ENCODE data around the gene CROCC. TPM values are rescaled to one million over a fixed set of nuclear protein-coding genes. Genes with fewer than 3 reads are reported as not detected.

CROCC gene
- total and polyA plus RNA-seq, 2 experiments from 2014 or later = 15.1 to 106 TPM

DNA sequence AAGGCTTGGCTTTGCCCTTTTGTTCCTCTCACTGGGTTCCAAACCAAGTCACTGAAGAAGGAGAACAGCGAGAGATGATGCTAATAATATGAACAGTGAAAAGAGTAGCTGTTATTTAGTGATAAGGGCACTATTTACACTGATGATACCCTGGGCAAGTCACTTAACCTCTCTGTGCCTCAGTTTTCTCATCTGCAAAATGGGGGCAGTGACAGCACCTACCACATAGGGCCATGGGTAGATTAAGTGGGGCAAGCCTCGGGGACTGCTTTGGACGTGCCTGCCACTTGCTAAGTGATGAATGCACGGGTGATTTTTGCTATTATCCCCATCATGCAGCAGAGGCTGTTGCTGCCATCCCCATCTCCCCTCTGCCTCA, 80.8 kb downstream of the CROCC start (continued):
- TF ChIP-seq, protein P1, sequence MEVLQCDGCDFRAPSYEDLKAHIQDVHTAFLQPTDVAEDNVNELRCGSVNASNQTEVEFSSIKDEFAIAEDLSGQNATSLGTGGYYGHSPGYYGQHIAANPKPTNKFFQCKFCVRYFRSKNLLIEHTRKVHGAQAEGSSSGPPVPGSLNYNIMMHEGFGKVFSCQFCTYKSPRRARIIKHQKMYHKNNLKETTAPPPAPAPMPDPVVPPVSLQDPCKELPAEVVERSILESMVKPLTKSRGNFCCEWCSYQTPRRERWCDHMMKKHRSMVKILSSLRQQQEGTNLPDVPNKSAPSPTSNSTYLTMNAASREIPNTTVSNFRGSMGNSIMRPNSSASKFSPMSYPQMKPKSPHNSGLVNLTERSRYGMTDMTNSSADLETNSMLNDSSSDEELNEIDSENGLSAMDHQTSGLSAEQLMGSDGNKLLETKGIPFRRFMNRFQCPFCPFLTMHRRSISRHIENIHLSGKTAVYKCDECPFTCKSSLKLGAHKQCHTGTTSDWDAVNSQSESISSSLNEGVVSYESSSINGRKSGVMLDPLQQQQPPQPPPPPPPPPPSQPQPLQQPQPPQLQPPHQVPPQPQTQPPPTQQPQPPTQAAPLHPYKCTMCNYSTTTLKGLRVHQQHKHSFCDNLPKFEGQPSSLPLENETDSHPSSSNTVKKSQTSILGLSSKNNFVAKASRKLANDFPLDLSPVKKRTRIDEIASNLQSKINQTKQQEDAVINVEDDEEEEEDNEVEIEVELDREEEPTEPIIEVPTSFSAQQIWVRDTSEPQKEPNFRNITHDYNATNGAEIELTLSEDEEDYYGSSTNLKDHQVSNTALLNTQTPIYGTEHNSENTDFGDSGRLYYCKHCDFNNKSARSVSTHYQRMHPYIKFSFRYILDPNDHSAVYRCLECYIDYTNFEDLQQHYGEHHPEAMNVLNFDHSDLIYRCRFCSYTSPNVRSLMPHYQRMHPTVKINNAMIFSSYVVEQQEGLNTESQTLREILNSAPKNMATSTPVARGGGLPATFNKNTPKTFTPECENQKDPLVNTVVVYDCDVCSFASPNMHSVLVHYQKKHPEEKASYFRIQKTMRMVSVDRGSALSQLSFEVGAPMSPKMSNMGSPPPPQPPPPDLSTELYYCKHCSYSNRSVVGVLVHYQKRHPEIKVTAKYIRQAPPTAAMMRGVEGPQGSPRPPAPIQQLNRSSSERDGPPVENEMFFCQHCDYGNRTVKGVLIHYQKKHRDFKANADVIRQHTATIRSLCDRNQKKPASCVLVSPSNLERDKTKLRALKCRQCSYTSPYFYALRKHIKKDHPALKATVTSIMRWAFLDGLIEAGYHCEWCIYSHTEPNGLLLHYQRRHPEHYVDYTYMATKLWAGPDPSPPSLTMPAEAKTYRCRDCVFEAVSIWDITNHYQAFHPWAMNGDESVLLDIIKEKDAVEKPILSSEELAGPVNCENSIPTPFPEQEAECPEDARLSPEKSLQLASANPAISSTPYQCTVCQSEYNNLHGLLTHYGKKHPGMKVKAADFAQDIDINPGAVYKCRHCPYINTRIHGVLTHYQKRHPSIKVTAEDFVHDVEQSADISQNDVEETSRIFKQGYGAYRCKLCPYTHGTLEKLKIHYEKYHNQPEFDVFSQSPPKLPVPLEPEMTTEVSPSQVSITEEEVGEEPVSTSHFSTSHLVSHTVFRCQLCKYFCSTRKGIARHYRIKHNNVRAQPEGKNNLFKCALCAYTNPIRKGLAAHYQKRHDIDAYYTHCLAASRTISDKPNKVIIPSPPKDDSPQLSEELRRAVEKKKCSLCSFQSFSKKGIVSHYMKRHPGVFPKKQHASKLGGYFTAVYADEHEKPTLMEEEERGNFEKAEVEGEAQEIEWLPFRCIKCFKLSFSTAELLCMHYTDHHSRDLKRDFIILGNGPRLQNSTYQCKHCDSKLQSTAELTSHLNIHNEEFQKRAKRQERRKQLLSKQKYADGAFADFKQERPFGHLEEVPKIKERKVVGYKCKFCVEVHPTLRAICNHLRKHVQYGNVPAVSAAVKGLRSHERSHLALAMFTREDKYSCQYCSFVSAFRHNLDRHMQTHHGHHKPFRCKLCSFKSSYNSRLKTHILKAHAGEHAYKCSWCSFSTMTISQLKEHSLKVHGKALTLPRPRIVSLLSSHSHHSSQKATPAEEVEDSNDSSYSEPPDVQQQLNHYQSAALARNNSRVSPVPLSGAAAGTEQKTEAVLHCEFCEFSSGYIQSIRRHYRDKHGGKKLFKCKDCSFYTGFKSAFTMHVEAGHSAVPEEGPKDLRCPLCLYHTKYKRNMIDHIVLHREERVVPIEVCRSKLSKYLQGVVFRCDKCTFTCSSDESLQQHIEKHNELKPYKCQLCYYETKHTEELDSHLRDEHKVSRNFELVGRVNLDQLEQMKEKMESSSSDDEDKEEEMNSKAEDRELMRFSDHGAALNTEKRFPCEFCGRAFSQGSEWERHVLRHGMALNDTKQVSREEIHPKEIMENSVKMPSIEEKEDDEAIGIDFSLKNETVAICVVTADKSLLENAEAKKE (CRISPR knock-in tag; IDR thresholded peaks at IDR 0.05) = no peak
- TF ChIP-seq CREB1 (CRISPR knock-in tag; IDR thresholded peaks at IDR 0.05; ENCODE audit: low read depth) (no peak), NANOG (IDR thresholded peaks at IDR 0.05; ENCODE audit: borderline replicate concordance) (no peak), ZNF331 (CRISPR knock-in tag; IDR thresholded peaks at IDR 0.05; ENCODE audit: low read depth) (no peak), POLR2AphosphoS5 (IDR thresholded peaks at IDR 0.05; ENCODE audit: low read depth) (no peak), EZH2phosphoT487 (IDR thresholded peaks at IDR 0.05; ENCODE audit: unreplicated experiment) (no peak)
- TF ChIP-seq, protein P2, sequence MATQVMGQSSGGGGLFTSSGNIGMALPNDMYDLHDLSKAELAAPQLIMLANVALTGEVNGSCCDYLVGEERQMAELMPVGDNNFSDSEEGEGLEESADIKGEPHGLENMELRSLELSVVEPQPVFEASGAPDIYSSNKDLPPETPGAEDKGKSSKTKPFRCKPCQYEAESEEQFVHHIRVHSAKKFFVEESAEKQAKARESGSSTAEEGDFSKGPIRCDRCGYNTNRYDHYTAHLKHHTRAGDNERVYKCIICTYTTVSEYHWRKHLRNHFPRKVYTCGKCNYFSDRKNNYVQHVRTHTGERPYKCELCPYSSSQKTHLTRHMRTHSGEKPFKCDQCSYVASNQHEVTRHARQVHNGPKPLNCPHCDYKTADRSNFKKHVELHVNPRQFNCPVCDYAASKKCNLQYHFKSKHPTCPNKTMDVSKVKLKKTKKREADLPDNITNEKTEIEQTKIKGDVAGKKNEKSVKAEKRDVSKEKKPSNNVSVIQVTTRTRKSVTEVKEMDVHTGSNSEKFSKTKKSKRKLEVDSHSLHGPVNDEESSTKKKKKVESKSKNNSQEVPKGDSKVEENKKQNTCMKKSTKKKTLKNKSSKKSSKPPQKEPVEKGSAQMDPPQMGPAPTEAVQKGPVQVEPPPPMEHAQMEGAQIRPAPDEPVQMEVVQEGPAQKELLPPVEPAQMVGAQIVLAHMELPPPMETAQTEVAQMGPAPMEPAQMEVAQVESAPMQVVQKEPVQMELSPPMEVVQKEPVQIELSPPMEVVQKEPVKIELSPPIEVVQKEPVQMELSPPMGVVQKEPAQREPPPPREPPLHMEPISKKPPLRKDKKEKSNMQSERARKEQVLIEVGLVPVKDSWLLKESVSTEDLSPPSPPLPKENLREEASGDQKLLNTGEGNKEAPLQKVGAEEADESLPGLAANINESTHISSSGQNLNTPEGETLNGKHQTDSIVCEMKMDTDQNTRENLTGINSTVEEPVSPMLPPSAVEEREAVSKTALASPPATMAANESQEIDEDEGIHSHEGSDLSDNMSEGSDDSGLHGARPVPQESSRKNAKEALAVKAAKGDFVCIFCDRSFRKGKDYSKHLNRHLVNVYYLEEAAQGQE (IDR thresholded peaks at IDR 0.05; ENCODE audit: unreplicated experiment) = no peak
- TF ChIP-seq, protein P3, sequence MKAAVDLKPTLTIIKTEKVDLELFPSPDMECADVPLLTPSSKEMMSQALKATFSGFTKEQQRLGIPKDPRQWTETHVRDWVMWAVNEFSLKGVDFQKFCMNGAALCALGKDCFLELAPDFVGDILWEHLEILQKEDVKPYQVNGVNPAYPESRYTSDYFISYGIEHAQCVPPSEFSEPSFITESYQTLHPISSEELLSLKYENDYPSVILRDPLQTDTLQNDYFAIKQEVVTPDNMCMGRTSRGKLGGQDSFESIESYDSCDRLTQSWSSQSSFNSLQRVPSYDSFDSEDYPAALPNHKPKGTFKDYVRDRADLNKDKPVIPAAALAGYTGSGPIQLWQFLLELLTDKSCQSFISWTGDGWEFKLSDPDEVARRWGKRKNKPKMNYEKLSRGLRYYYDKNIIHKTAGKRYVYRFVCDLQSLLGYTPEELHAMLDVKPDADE (IDR thresholded peaks at IDR 0.05) = no peak
